Trophoblast cell (in vitro differentiated cells and primary cell): ENCODE results near the gene SNX19.
"Not testable (repeated sequence)": the region's sequence is repeated elsewhere in the genome, so short reads cannot be mapped to it uniquely, and the experiment has no call there.

Experiments used
- DNase-seq, 2 donors: peaks; one replicate each; pipeline ENCODE4 v3.0.0-alpha.2; 2016
- H2AFZ ChIP-seq: 2 replicates; pipeline ENCODE4 v1.6.1; 2013; ENCODE audit warnings: low read length, moderate library complexity, mild to moderate bottlenecking; ENCODE audit not compliant: insufficient read depth, poor library complexity
- H2AK5ac ChIP-seq: 2 replicates; pipeline ENCODE4 v1.6.1; 2013; ENCODE audit warnings: mild to moderate bottlenecking, low read length
- H2BK120ac ChIP-seq: 2 replicates; pipeline ENCODE4 v1.6.1; 2013; ENCODE audit warnings: low read length, mild to moderate bottlenecking, moderate library complexity; ENCODE audit not compliant: insufficient read depth, poor library complexity
- H2BK12ac ChIP-seq: 2 replicates; pipeline ENCODE4 v1.6.1; 2013; ENCODE audit warnings: mild to moderate bottlenecking, low read length, moderate library complexity
- H2BK5ac ChIP-seq: 2 replicates; pipeline ENCODE4 v1.6.1; 2013; ENCODE audit warnings: low read length, low read depth, moderate library complexity, mild to moderate bottlenecking; ENCODE audit not compliant: poor library complexity
- H3K14ac ChIP-seq: 2 replicates; pipeline ENCODE4 v1.6.1; 2013; ENCODE audit warnings: mild to moderate bottlenecking, low read length
- H3K18ac ChIP-seq: 2 replicates; pipeline ENCODE4 v1.6.1; 2013; ENCODE audit warnings: mild to moderate bottlenecking, low read length
- H3K23ac ChIP-seq: 2 replicates; pipeline ENCODE4 v1.6.1; 2013; ENCODE audit warnings: low read length
- H3K27ac ChIP-seq: 2 replicates; pipeline ENCODE4 v1.5.1; 2013; ENCODE audit warnings: low read depth, mild to moderate bottlenecking, inconsistent platforms, low read length, moderate library complexity
- H3K27me3 ChIP-seq: 2 replicates; pipeline ENCODE4 v1.6.1; 2013; ENCODE audit warnings: inconsistent platforms, mild to moderate bottlenecking, low read length, moderate library complexity; ENCODE audit not compliant: insufficient read depth
- H3K36me3 ChIP-seq, 2 experiments: 1 replicate in 1 of 2; 2 replicates in 1 of 2; pipeline ENCODE4 v1.6.1; 2013; ENCODE audit warnings: low read length in 2 of 2, mild to moderate bottlenecking in 2 of 2, moderate library complexity in 1 of 2; ENCODE audit not compliant: insufficient read depth in 2 of 2, control insufficient read depth in 1 of 2
- H3K4ac ChIP-seq: 2 replicates; pipeline ENCODE4 v1.6.1; 2013; ENCODE audit warnings: low read depth, mild to moderate bottlenecking, low read length, moderate library complexity
- H3K4me1 ChIP-seq, 2 experiments: 1 replicate in 1 of 2; 2 replicates in 1 of 2; pipeline ENCODE4 v1.6.1; 2013; ENCODE audit warnings: low read length in 2 of 2, mild to moderate bottlenecking in 2 of 2, moderate library complexity in 1 of 2; ENCODE audit not compliant: insufficient read depth in 2 of 2, control insufficient read depth in 1 of 2
- H3K4me2 ChIP-seq: 2 replicates; pipeline ENCODE4 v1.6.1; 2013; ENCODE audit warnings: inconsistent platforms, mild to moderate bottlenecking, low read length, moderate library complexity
- H3K4me3 ChIP-seq: 2 replicates; pipeline ENCODE4 v1.5.1; 2013; ENCODE audit warnings: mild to moderate bottlenecking, low read depth, low read length, inconsistent platforms
- H3K79me1 ChIP-seq: one replicate; pipeline ENCODE4 v1.6.1; 2013; ENCODE audit warnings: low read length
- H3K79me2 ChIP-seq: 2 replicates; pipeline ENCODE4 v1.6.1; 2013; ENCODE audit warnings: low read length, mild to moderate bottlenecking; ENCODE audit not compliant: control insufficient read depth, insufficient read depth, poor library complexity
- H3K9ac ChIP-seq: 2 replicates; pipeline ENCODE4 v1.6.1; 2013; ENCODE audit warnings: mild to moderate bottlenecking, low read length
- H3K9me3 ChIP-seq: 2 replicates; pipeline ENCODE4 v1.6.1; 2013; ENCODE audit warnings: low read depth, mild to moderate bottlenecking, control low read depth, inconsistent platforms, low read length; ENCODE audit not compliant: insufficient read depth
- H4K12ac ChIP-seq: 2 replicates; pipeline ENCODE4 v1.6.1; 2013; ENCODE audit warnings: low read depth, mild to moderate bottlenecking, low read length, moderate library complexity
- H4K8ac ChIP-seq: 2 replicates; pipeline ENCODE4 v1.6.1; 2013; ENCODE audit warnings: low read depth, mild to moderate bottlenecking, low read length, moderate library complexity
- H4K91ac ChIP-seq: one replicate; pipeline ENCODE4 v1.6.1; 2013; ENCODE audit warnings: low read depth, mild to moderate bottlenecking, low read length, moderate library complexity
- WGBS: extraction: QIAGEN DNeasy Blood & Tissue Kit; methylation state at CpG from one replicate; pipeline ENCODE4 v1.1.7; 2013; ENCODE audit warnings: missing lambda C conversion rate; ENCODE audit not compliant: insufficient read length, insufficient coverage; ENCODE audit errors: extremely low coverage; 5-methylcytosine and 5-hydroxymethylcytosine counted together

The SNX19 gene

DNA sequence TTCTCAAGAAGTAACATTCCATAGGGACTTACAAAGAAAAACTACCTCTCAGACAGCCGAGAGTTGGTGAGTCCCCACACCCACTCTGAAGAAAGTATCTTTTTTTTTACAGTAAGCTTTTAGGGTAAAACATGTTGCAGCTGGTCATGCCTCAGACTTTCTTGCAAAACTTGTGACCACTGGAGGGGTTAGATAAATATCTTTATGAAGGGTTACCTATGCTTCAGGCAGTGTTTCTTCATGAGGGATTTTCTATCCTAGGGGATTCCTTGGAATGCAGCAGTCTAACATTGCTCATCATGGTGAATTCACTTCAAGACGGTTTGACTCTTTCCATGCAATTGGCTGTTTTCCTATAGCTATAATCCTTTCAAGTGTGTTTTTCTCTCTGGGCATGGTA lies 20.8 kb upstream of the SNX19 start:
- DNase-seq, result peak; percentile 27 to 50
- Histone ChIP-seq H4K91ac (no peak overlapping the region), H3K4ac (no peak overlapping the region), H3K9me3 (no peaks in the 10 kb centered on the region), H3K79me2 (no peaks in the 10 kb centered on the region), H2BK12ac (no peak overlapping the region), H3K27ac (no peak overlapping the region), H3K18ac (no peak overlapping the region), H3K9ac (no peak overlapping the region), H3K4me2 (no peak overlapping the region), H2AFZ (no peak overlapping the region), H3K27me3 (no peaks in the 10 kb centered on the region), H4K12ac (no peak overlapping the region), H3K23ac (no peak overlapping the region), H2BK5ac (no peak overlapping the region), H3K14ac (no peak overlapping the region), H3K4me1 (peaks cover 0 to 2% of the 10 kb centered on the region in 2 experiments), H3K79me1 (no peaks in the 10 kb centered on the region), H3K4me3 (no peak overlapping the region), H2AK5ac (no peak overlapping the region), H3K36me3 (no peaks in the 10 kb centered on the region), H4K8ac (no peak overlapping the region), H2BK120ac (no peak overlapping the region)
- no CpG with 5 or more reads among the region's 2 CpGs for whole genome bisulfite sequencing

DNA sequence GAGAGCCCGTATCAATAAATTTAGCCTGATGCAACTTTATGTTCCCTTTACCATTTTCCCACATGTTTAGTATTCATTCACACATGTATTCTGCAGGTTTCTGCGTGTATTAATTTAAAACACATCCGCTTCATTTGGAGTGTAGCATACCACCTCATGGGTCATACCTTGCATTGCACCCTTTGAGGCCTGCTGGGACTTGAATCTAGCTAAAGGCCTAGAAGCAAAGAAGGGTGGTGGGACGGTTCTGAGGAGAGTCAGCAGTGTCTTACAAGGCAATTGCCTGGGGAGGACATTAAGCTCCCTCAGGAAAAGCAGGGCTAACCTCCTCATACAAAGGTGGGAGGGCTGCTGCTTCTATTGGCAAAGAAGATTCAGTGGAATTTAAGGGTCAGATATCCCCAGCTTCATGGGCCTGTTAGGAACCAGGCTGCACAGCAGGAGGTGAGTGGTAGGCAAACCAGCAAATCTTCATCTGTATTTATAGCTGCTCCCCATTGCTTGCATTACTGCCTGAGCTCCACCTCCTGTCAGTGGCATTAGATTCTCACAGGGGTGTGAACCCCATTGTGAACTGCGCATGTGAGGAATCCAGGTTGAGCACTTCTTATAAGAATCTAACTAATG lies 15.9 kb upstream of the SNX19 start:
- no peak overlapping the region for H2AFZ ChIP-seq
- H3K79me1 ChIP-seq, result no peaks in the 10 kb centered on the region
- H3K18ac ChIP-seq, result no peak overlapping the region
- no peak overlapping the region for H3K9ac ChIP-seq
- H3K27ac ChIP-seq, result no peak overlapping the region
- H2AK5ac ChIP-seq, result no peak overlapping the region
- H2BK12ac ChIP-seq, result no peak overlapping the region
- no peak overlapping the region for H3K4me2 ChIP-seq
- no peak overlapping the region for H3K14ac ChIP-seq
- no peak for DNase-seq
- no peak overlapping the region for H3K4me3 ChIP-seq
- no peak overlapping the region for H4K12ac ChIP-seq
- H3K36me3 ChIP-seq, result no peaks in the 10 kb centered on the region
- no peak overlapping the region for H3K23ac ChIP-seq
- H3K79me2 ChIP-seq, result no peaks in the 10 kb centered on the region
- H2BK5ac ChIP-seq, result no peak overlapping the region
- no peak overlapping the region for H4K91ac ChIP-seq
- WGBS, result no CpG with 5 or more reads among the region's 5 CpGs
- no peak overlapping the region for H3K4ac ChIP-seq
- H2BK120ac ChIP-seq, result no peak overlapping the region
- H4K8ac ChIP-seq, result no peak overlapping the region
- peaks cover 0 to 2% of the 10 kb centered on the region in 2 experiments for H3K4me1 ChIP-seq
- H3K27me3 ChIP-seq, result no peaks in the 10 kb centered on the region
- no peaks in the 10 kb centered on the region for H3K9me3 ChIP-seq

DNA sequence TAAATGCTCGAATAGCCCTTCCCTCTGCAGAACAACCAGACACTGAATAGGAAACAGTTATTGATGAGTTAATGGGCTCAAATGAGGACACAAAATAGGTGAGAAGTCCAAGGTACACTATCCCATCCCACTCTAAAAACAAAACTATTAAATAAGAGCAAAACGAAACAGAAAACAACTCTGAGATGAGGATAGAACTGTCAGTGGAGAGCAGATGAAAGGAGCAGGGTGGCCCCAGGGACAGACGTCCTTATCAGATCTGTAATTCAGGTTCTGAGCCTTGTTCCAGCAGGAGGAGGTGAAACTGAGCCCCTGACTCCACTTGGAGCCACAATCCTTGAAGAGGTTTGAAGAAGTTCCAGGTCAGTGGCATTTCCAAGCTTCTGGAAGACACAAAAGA lies 8.5 kb upstream of the SNX19 start:
- Histone ChIP-seq H3K27me3 (no peaks in the 10 kb centered on the region), H4K12ac (no peak overlapping the region), H2BK12ac (no peak overlapping the region), H3K79me1 (no peaks in the 10 kb centered on the region), H3K9me3 (no peaks in the 10 kb centered on the region), H3K9ac (no peak overlapping the region), H4K91ac (no peak overlapping the region), H3K4me3 (no peak overlapping the region), H3K36me3 (no peaks in the 10 kb centered on the region), H3K27ac (no peak overlapping the region), H4K8ac (no peak overlapping the region), H3K23ac (no peak overlapping the region), H3K14ac (no peak overlapping the region), H2AFZ (no peak overlapping the region), H2BK120ac (no peak overlapping the region), H3K4ac (no peak overlapping the region), H3K79me2 (no peaks in the 10 kb centered on the region), H3K18ac (no peak overlapping the region), H2BK5ac (no peak overlapping the region), H2AK5ac (no peak overlapping the region), H3K4me1 (no peaks in the 10 kb centered on the region), H3K4me2 (no peak overlapping the region)
- DNase-seq, result no peak
- no CpG with 5 or more reads among the region's 3 CpGs for WGBS

DNA sequence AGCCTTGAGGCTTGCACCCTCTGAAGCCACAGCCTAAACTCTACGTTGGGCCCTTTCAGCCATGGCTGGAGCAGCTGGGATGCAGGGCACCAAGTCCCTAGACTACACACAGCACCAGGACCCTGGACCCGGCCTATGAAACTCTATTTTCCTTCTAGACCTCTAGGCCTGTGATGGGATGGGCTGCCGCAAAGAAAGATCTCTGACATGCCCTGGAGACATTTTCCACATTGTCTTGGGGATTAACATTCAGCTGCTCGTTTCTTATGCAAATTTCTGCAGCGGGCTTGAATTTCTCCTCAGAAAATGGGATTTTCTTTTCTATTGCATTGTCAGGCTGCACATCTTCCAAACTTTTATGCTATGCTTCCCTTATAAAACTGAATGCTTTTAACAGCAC lies 4.3 kb upstream of the SNX19 start:
- H4K8ac ChIP-seq, H3K27me3 ChIP-seq, H3K4me3 ChIP-seq, H3K23ac ChIP-seq, H3K9me3 ChIP-seq, H3K9ac ChIP-seq, H3K4ac ChIP-seq, DNase-seq, H3K4me2 ChIP-seq, H3K14ac ChIP-seq, H4K91ac ChIP-seq, H3K27ac ChIP-seq, H2BK12ac ChIP-seq, H3K79me1 ChIP-seq, H2AK5ac ChIP-seq, H2BK5ac ChIP-seq, H4K12ac ChIP-seq, H3K79me2 ChIP-seq, H2AFZ ChIP-seq, H3K4me1 ChIP-seq, H2BK120ac ChIP-seq, H3K18ac ChIP-seq, H3K36me3 ChIP-seq: not testable (repeated sequence)
- no CpG with 5 or more reads among the region's 5 CpGs for WGBS
